K562 (cell line): ENCODE results near the gene CELA1.

ENCODE experiments used
- EHMT2 ChIP-seq: fragments of 450-650 bp; IDR thresholded peaks from 2 replicates; pipeline ENCODE4 v1.6.1; 2018; ENCODE audit warnings: antibody characterized with exemption
- ELF4 ChIP-seq: fragments of 450-650 bp; formaldehyde crosslinking; IDR thresholded peaks from 2 replicates; pipeline ENCODE4 v1.4.0; 2022; ENCODE audit warnings: missing genetic modification characterization
- HDAC2 ChIP-seq: fragments of 450-650 bp; IDR thresholded peaks from 2 replicates; pipeline ENCODE4 v1.6.1; 2016; ENCODE audit warnings: mild to moderate bottlenecking
- KLF10 ChIP-seq: fragments of 250-450 bp; sonication (Bioruptor Pico); IDR thresholded peaks from 2 replicates; pipeline ENCODE4 v1.6.1; 2021; ENCODE audit warnings: matching md5 sums
- POLR2AphosphoS5 ChIP-seq: IDR thresholded peaks from 2 replicates; pipeline ENCODE4 v1.6.1; 2011; ENCODE audit warnings: mild to moderate bottlenecking, low read depth, low read length, moderate library complexity; ENCODE audit not compliant: control insufficient read depth, insufficient read depth
- SREBF2 ChIP-seq: sonication (generic); formaldehyde crosslinking; IDR thresholded peaks from 2 replicates; pipeline ENCODE4 v1.4.0; 2020; ENCODE audit warnings: mild to moderate bottlenecking, missing genetic modification reagents
- SRF ChIP-seq, 2 experiments: fragments of 250-450, 450-650 bp in 1 of 2; sonication (Bioruptor Pico) in 1 of 2; sonication (generic) in 1 of 2; formaldehyde crosslinking; IDR thresholded peaks; 2 replicates each; pipeline versions ENCODE4 v1.5.0 to v1.5.1; 2020 to 2022; ENCODE audit warnings: mild to moderate bottlenecking in 1 of 2, missing genetic modification reagents in 1 of 2
- ZNF217 ChIP-seq: sonication (generic); formaldehyde crosslinking; IDR thresholded peaks from 2 replicates; pipeline ENCODE4 v1.8.0; 2022; ENCODE audit warnings: mild to moderate bottlenecking, missing genetic modification reagents
- ZNF239 ChIP-seq: fragments of 250-450 bp; sonication (Bioruptor Pico); IDR thresholded peaks from 2 replicates; pipeline ENCODE4 v1.4.0; 2020; ENCODE audit warnings: mild to moderate bottlenecking
- ZNF311 ChIP-seq: fragments of 250-450 bp; sonication (Bioruptor Pico); IDR thresholded peaks from 2 replicates; pipeline ENCODE4 v1.4.0; 2020; ENCODE audit warnings: mild to moderate bottlenecking, moderate library complexity
- ZSCAN29 ChIP-seq: fragments of 450-650 bp; IDR thresholded peaks from 2 replicates; pipeline ENCODE4 v1.6.1; 2017
- TF ChIP-seq, protein P1 (sequence below), 3 experiments: IDR thresholded peaks in 2 of 3; conservative IDR thresholded peaks in 1 of 3; 2 replicates each; pipeline ENCODE4 v1.5.1; 2011 to 2012; ENCODE audit warnings: low read length in 3 of 3, mild to moderate bottlenecking in 3 of 3, control low read depth in 2 of 3, improper control_type of control experiment in 1 of 3, inconsistent platforms in 1 of 3, low read depth in 1 of 3, mixed read lengths in 1 of 3, moderate library complexity in 1 of 3; ENCODE audit not compliant: insufficient read depth in 2 of 3

DNA sequence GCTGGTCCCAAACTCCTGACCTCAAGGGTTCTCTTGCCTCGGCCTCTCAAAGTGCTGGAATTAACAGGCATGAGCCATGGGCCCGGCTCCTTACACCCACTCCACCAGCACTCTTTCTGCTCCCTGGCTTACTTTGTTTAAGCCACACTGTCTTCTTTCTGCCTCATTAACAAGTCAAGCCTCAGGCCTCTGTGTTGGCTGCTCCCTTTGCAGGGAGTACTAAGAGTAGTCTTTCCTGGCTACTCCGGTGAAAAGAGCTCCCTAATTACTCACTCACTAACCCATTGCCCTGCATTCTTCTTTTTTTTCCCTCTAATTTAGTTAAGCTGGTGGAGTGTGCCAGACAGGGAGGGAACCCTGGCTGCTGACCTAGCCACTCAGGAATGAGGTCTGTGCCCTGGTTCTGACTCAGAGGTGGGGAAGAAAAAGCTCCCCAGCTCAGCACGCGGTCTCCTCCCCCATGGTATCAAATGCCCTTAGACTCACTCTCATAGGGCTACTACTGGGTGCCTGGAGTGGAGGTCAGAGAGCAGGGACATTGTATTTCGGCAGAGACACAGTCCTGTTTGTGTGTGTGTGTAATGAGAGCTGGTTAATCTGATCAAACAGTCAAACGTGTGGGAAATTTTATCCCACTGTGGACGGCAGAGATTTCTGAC is 24.9 kb upstream of the CELA1 start:
- TF ChIP-seq HDAC2, result no peak
- TF ChIP-seq ZNF239 (CRISPR knock-in tag), result no peak
- no peak for TF ChIP-seq POLR2AphosphoS5
- TF ChIP-seq ZSCAN29, result no peak
- TF ChIP-seq ZNF311 (CRISPR knock-in tag), result no peak
- TF ChIP-seq SREBF2 (CRISPR knock-in tag), result no peak
- TF ChIP-seq ZNF217 (CRISPR knock-in tag), result no peak
- no peak for TF ChIP-seq EHMT2
- no peak for TF ChIP-seq KLF10 (CRISPR knock-in tag)
- TF ChIP-seq SRF (CRISPR knock-in tag; IDR thresholded peaks at IDR 0.05), result no peak
- TF ChIP-seq, protein P1, sequence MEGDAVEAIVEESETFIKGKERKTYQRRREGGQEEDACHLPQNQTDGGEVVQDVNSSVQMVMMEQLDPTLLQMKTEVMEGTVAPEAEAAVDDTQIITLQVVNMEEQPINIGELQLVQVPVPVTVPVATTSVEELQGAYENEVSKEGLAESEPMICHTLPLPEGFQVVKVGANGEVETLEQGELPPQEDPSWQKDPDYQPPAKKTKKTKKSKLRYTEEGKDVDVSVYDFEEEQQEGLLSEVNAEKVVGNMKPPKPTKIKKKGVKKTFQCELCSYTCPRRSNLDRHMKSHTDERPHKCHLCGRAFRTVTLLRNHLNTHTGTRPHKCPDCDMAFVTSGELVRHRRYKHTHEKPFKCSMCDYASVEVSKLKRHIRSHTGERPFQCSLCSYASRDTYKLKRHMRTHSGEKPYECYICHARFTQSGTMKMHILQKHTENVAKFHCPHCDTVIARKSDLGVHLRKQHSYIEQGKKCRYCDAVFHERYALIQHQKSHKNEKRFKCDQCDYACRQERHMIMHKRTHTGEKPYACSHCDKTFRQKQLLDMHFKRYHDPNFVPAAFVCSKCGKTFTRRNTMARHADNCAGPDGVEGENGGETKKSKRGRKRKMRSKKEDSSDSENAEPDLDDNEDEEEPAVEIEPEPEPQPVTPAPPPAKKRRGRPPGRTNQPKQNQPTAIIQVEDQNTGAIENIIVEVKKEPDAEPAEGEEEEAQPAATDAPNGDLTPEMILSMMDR (IDR thresholded peaks at IDR 0.05 in 2 of 3, conservative IDR thresholded peaks at IDR 0.05 in 1 of 3; ENCODE audit: insufficient read depth in 2 of 3, low read depth in 1 of 3, low read length in 3 of 3), result no peak
- TF ChIP-seq ELF4 (CRISPR knock-in tag), result no peak
